H1 (cell line): Measurements from ENCODE around the gene DIP2C. TPM values are rescaled to one million over a fixed set of nuclear protein-coding genes. Genes with fewer than 3 reads are reported as not detected.

Source experiments
- CTCF ChIA-PET: fragments of 300-600 bp; sonication (Branson Sonifier 250); formaldehyde crosslinking; loops from one replicate; lab custom pipeline; 2021; ENCODE audit not compliant: partially characterized antibody; lab: Charles Lee
- POLR2A ChIA-PET: fragments of 300-600 bp; sonication (Branson Sonifier 250); formaldehyde crosslinking; loops from one replicate; lab custom pipeline; 2021; ENCODE audit warnings: inconsistent platforms; ENCODE audit not compliant: partially characterized antibody; lab: Charles Lee
- DNase-seq, 2 experiments: peaks; one replicate each; pipeline versions ENCODE4 v3.0.0 to v3.0.0-alpha.2; 2010 to 2022; ENCODE audit warnings: low spot score in 2 of 2, low read depth in 1 of 2, mixed read lengths in 1 of 2
- FAIRE-seq: peaks from 2 replicates; lab custom pipeline; 2011; peaks lifted over from hg19 to GRCh38; lab: Jason Lieb, UNC
- H2AFZ ChIP-seq: 2 replicates; pipeline ENCODE4 v1.8.1; 2012; ENCODE audit warnings: low read length, inconsistent platforms
- H2AK5ac ChIP-seq: 2 replicates; pipeline ENCODE4 v1.6.1; 2013; ENCODE audit warnings: low read depth, low read length
- H2BK120ac ChIP-seq: replicated peaks from 2 replicates; pipeline ENCODE3; 2013; ENCODE audit warnings: low read depth, low read length, inconsistent platforms
- H2BK12ac ChIP-seq: 2 replicates; pipeline ENCODE4 v1.6.1; 2013; ENCODE audit warnings: low read depth, low read length
- H2BK15ac ChIP-seq: 2 replicates; pipeline ENCODE4 v1.6.1; 2013; ENCODE audit warnings: low read length
- H2BK20ac ChIP-seq: 2 replicates; pipeline ENCODE4 v1.6.1; 2013; ENCODE audit warnings: low read length
- H2BK5ac ChIP-seq: 2 replicates; pipeline ENCODE4 v1.6.1; 2013; ENCODE audit warnings: low read depth, low read length
- H3K14ac ChIP-seq: 2 replicates; pipeline ENCODE4 v1.6.1; 2013; ENCODE audit warnings: inconsistent platforms; ENCODE audit not compliant: insufficient read length
- H3K18ac ChIP-seq: 2 replicates; pipeline ENCODE4 v1.6.1; 2013; ENCODE audit warnings: low read length; ENCODE audit errors: extremely low read depth
- H3K23ac ChIP-seq: 2 replicates; pipeline ENCODE4 v1.6.1; 2013; ENCODE audit warnings: inconsistent platforms; ENCODE audit not compliant: insufficient read length
- H3K23me2 ChIP-seq: 2 replicates; pipeline ENCODE4 v1.6.1; 2013; ENCODE audit warnings: low read depth, low read length
- H3K27ac ChIP-seq: 2 replicates; pipeline ENCODE4 v1.6.1; 2011; ENCODE audit warnings: low read depth, low read length, inconsistent platforms
- H3K27me3 ChIP-seq, 4 experiments: replicated peaks in 1 of 4; 1 replicate in 1 of 4; 2 replicates in 3 of 4; pipeline versions ENCODE4 v1.6.1 to v1.8.1; 2011 to 2013; ENCODE audit warnings: low read length in 3 of 4, mild to moderate bottlenecking in 3 of 4, inconsistent platforms in 2 of 4, mixed read lengths in 2 of 4, moderate library complexity in 1 of 4; ENCODE audit not compliant: control insufficient read depth in 3 of 4, insufficient read depth in 3 of 4; ENCODE audit errors: extremely low read depth in 1 of 4
- H3K36me3 ChIP-seq, 4 experiments: 2 replicates each; pipeline versions ENCODE4 v1.6.1 to v1.8.1; 2011 to 2013; ENCODE audit warnings: mild to moderate bottlenecking in 4 of 4, low read length in 3 of 4, moderate library complexity in 2 of 4, control low read depth in 1 of 4, inconsistent platforms in 1 of 4; ENCODE audit not compliant: insufficient read depth in 4 of 4, control insufficient read depth in 2 of 4
- H3K4ac ChIP-seq: replicated peaks from 2 replicates; pipeline ENCODE3; 2013; ENCODE audit warnings: low read length, low read depth, mixed read lengths, inconsistent platforms; ENCODE audit not compliant: insufficient read length
- H3K4me1 ChIP-seq, 4 experiments: replicated peaks in 1 of 4; 1 replicate in 1 of 4; 2 replicates in 3 of 4; pipeline versions ENCODE4 v1.6.1 to v1.8.1; 2011 to 2013; ENCODE audit warnings: low read length in 3 of 4, inconsistent platforms in 2 of 4, mixed read lengths in 1 of 4; ENCODE audit not compliant: insufficient read depth in 4 of 4, control insufficient read depth in 3 of 4
- H3K4me2 ChIP-seq, 2 experiments: 2 replicates each; pipeline versions ENCODE4 v1.6.1 to v1.8.1; 2011 to 2013; ENCODE audit warnings: low read depth in 2 of 2, low read length in 2 of 2, control low read depth in 1 of 2, inconsistent platforms in 1 of 2, mild to moderate bottlenecking in 1 of 2; ENCODE audit not compliant: insufficient read depth in 1 of 2
- H3K4me3 ChIP-seq, 4 experiments: fragments of 200-600, 300-600 bp in 1 of 4; sonication (generic), shearing (Covaris generic), sonication (Bioruptor Twin) in 1 of 4; 2 replicates each; pipeline versions ENCODE4 v1.5.1 to v1.8.1; 2011 to 2016; ENCODE audit warnings: low read length in 4 of 4, low read depth in 3 of 4, control low read depth in 2 of 4, inconsistent platforms in 2 of 4, mild to moderate bottlenecking in 2 of 4, mixed read lengths in 1 of 4, moderate library complexity in 1 of 4; ENCODE audit not compliant: insufficient read depth in 2 of 4; ENCODE audit errors: extremely low read depth in 1 of 4
- H3K56ac ChIP-seq: replicated peaks from 2 replicates; pipeline ENCODE3; 2013; ENCODE audit warnings: low read depth, mild to moderate bottlenecking, mixed read lengths, low read length, inconsistent platforms; ENCODE audit not compliant: insufficient read length
- H3K79me1 ChIP-seq: 2 replicates; pipeline ENCODE4 v1.6.1; 2013; ENCODE audit warnings: low read depth, low read length, control low read depth
- H3K79me2 ChIP-seq, 2 experiments: 2 replicates each; pipeline versions ENCODE4 v1.6.1 to v1.8.1; 2012 to 2013; ENCODE audit warnings: low read length in 2 of 2, mild to moderate bottlenecking in 2 of 2, inconsistent platforms in 1 of 2; ENCODE audit not compliant: insufficient read depth in 2 of 2, control insufficient read depth in 1 of 2
- H3K9ac ChIP-seq, 4 experiments: replicated peaks in 1 of 4; 1 replicate in 1 of 4; 2 replicates in 3 of 4; pipeline versions ENCODE4 v1.6.1 to v1.8.1; 2011 to 2013; ENCODE audit warnings: low read depth in 3 of 4, low read length in 3 of 4, control low read depth in 2 of 4, mild to moderate bottlenecking in 2 of 4, moderate library complexity in 2 of 4, inconsistent platforms in 1 of 4; ENCODE audit errors: extremely low read depth in 1 of 4
- H3K9me3 ChIP-seq, 2 experiments: 2 replicates each; pipeline versions ENCODE4 v1.6.1 to v1.8.1; 2012 to 2013; ENCODE audit warnings: mild to moderate bottlenecking in 2 of 2, moderate library complexity in 2 of 2, control low read depth in 1 of 2, inconsistent platforms in 1 of 2, low read depth in 1 of 2, low read length in 1 of 2, mixed read lengths in 1 of 2; ENCODE audit not compliant: insufficient read depth in 2 of 2
- H4K20me1 ChIP-seq, 2 experiments: replicated peaks in 1 of 2; 2 replicates each; pipeline versions ENCODE3 to v1.8.1; 2011 to 2013; ENCODE audit warnings: inconsistent platforms in 2 of 2, low read length in 2 of 2, mild to moderate bottlenecking in 1 of 2; ENCODE audit not compliant: insufficient read depth in 2 of 2, control insufficient read depth in 1 of 2
- H4K5ac ChIP-seq: 2 replicates; pipeline ENCODE4 v1.6.1; 2013; ENCODE audit warnings: low read length, low read depth, mixed read lengths, inconsistent platforms; ENCODE audit not compliant: insufficient read length
- H4K8ac ChIP-seq: 2 replicates; pipeline ENCODE4 v1.8.0; 2013; ENCODE audit warnings: mild to moderate bottlenecking, moderate library complexity, low read length, inconsistent platforms; ENCODE audit not compliant: insufficient read depth; ENCODE audit errors: extremely low read depth
- H4K91ac ChIP-seq: replicated peaks from 2 replicates; pipeline ENCODE3; 2013; ENCODE audit warnings: low read length, mixed read lengths, inconsistent platforms; ENCODE audit not compliant: insufficient read length
- CTBP2 ChIP-seq: IDR thresholded peaks from 2 replicates; pipeline ENCODE4 v1.7.0; 2011; ENCODE audit warnings: borderline replicate concordance, mild to moderate bottlenecking, moderate library complexity, mixed read lengths, low read length; ENCODE audit not compliant: insufficient read depth, insufficient read length
- RAD21 ChIP-seq, 2 experiments: IDR thresholded peaks in 1 of 2; conservative IDR thresholded peaks in 1 of 2; 2 replicates each; pipeline ENCODE4 v1.6.1; 2011; ENCODE audit warnings: low read depth in 2 of 2, low read length in 2 of 2, improper control_type of control experiment in 1 of 2, inconsistent platforms in 1 of 2, mild to moderate bottlenecking in 1 of 2, moderate library complexity in 1 of 2
- RNF2 ChIP-seq: fragments of 200-900, 300-1000 bp; sonication (generic); IDR thresholded peaks from 2 replicates; pipeline ENCODE4 v1.7.1; 2016; ENCODE audit warnings: borderline replicate concordance, low read depth, mild to moderate bottlenecking, antibody characterized with exemption, low read length; ENCODE audit not compliant: poor library complexity, severe bottlenecking; ENCODE audit errors: missing control alignments
- RXRA ChIP-seq: IDR thresholded peaks from 2 replicates; pipeline ENCODE4 v1.6.1; 2011; ENCODE audit warnings: low read depth, mild to moderate bottlenecking, low read length, moderate library complexity; ENCODE audit not compliant: insufficient read depth
- WGBS, 2 experiments: shearing (Covaris generic) in 1 of 2; methylation state at CpG; one replicate each; pipeline versions ENCODE4 v1.1.6 to v1.1.7; 2013 to 2015; ENCODE audit warnings: low lambda C conversion rate in 2 of 2, mixed read lengths in 2 of 2, inconsistent platforms in 1 of 2, low coverage in 1 of 2, missing lambda C conversion rate in 1 of 2; ENCODE audit not compliant: insufficient replicate concordance in 2 of 2, insufficient coverage in 1 of 2, insufficient read length in 1 of 2; ENCODE audit errors: extremely low coverage in 1 of 2, missing lambda C conversion rate in 1 of 2; 5-methylcytosine and 5-hydroxymethylcytosine counted together
- polyA plus RNA-seq, 7 experiments: library from polyadenylated mRNA; depleted of rRNA in 3 of 7; stranded (reverse) in 5 of 7; unstranded in 2 of 7; fragments of >200 nt in 5 of 7; fragments of 200-250 nt in 2 of 7; gene quantifications; 1 replicate in 5 of 7; 2 replicates in 1 of 7; 4 replicates in 1 of 7; pipeline versions ENCODE4 v1.2.1 to v1.2.3, GENCODE V29; 2011 to 2013; ENCODE audit warnings: missing spikeins in 2 of 7, mixed read lengths in 2 of 7
- total RNA-seq: library from RNA; stranded (reverse); fragmentation: NEBNext Ultra II Directional; extraction: Animal tissue kit (Norgen Biotek cat#: 25700); gene quantifications from 2 replicates; pipeline ENCODE4 v1.2.1, GENCODE V29; 2021
- TF ChIP-seq, protein P1 (sequence below): IDR thresholded peaks from 2 replicates; pipeline ENCODE4 v1.6.1; 2011; ENCODE audit warnings: low read length, improper control_type of control experiment

Gene DIP2C
- total and polyA plus RNA-seq, 2 of the 8 experiments (the other 6 are each of a cell fraction or from before 2014, with no cell fraction given), result 3.8 to 9.3 TPM

DNA sequence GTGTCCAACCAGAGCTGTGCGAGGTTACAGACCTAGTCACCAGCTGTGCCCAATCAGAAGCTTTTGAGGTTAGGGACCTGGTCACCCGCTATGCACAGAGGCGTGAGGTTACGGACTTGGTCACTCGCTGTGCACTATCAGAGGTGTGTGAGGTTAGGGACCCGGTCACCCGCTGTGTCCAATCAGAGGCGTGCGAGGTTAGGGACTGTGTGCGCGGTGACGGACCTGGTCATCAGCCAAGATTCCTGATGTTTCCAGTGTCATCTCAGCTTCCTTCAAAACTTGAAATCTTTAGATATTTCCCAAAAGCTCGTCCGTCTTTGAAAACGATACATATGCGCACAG, 182.1 kb downstream of the DIP2C start:
- CTCF ChIA-PET, result interaction anchor here (0.7 to 1.5 kb wide), 8 partner anchors 9 to 1084 kb away, joined by 3 to 6 read pairs (median 4); no protein-coding TSS in a partner anchor
- FAIRE-seq, result no peak
- Histone ChIP-seq H4K8ac (no peak overlapping the region), H3K27me3 (peaks cover 35 to 82% (median 72%) of the 10 kb centered on the region in 4 experiments), H4K20me1 (peaks cover 36 to 56% of the 10 kb centered on the region in 2 experiments), H3K9me3 (peaks cover 0 to 4% of the 10 kb centered on the region in 2 experiments; a peak in 1 of 4 replicates), H4K91ac (no peak overlapping the region), H3K79me2 (no peaks in the 10 kb centered on the region; a peak in 1 of 4 replicates), H3K79me1 (peaks cover 3% of the 10 kb centered on the region; the same call in 1 of the 2 replicates), H3K4me3 (no peak overlapping the region), H3K27ac (no peak overlapping the region), H3K23ac (no peak overlapping the region), H3K9ac (no peak overlapping the region), H2AFZ (no peak overlapping the region), H2BK20ac (no peak overlapping the region), H2BK120ac (no peak overlapping the region), H4K5ac (no peak overlapping the region), H3K36me3 (no peaks in the 10 kb centered on the region), H3K4ac (no peak overlapping the region), H2BK5ac (no peak overlapping the region), H2BK15ac (no peak overlapping the region), H3K14ac (no peak overlapping the region), H3K4me1 (no peaks in the 10 kb centered on the region; a peak in 1 of 7 replicates), H3K23me2 (no peaks in the 10 kb centered on the region), H2AK5ac (no peak overlapping the region), H2BK12ac (no peak overlapping the region), H3K56ac (no peak overlapping the region), H3K18ac (no peak overlapping the region), H3K4me2 (no peak overlapping the region)
- 88% methylated on average over 16 of the region's 16 CpGs; no CpG with 5 or more reads in 1 of the 2 experiments for WGBS, 2 experiments
- DNase-seq, result no peak
- POLR2A ChIA-PET, result no interaction called here
- TF ChIP-seq RXRA (0 out of 2 replicates have a peak, but pooled peaks have one; percentile 30), RAD21 (IDR thresholded peaks at IDR 0.05 in 1 of 2, conservative IDR thresholded peaks at IDR 0.05 in 1 of 2; ENCODE audit: low read depth in 2 of 2, low read length in 2 of 2) (0 out of 4 replicates have a peak, but pooled peaks of 1 of the 2 experiments have one; percentile 1), RNF2 (peak; percentile 20), CTBP2 (no peak)
- TF ChIP-seq, protein P1, sequence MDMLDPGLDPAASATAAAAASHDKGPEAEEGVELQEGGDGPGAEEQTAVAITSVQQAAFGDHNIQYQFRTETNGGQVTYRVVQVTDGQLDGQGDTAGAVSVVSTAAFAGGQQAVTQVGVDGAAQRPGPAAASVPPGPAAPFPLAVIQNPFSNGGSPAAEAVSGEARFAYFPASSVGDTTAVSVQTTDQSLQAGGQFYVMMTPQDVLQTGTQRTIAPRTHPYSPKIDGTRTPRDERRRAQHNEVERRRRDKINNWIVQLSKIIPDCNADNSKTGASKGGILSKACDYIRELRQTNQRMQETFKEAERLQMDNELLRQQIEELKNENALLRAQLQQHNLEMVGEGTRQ, result no peak
